ENCODE data around the gene TAMALIN.

TAMALIN gene

DNA sequence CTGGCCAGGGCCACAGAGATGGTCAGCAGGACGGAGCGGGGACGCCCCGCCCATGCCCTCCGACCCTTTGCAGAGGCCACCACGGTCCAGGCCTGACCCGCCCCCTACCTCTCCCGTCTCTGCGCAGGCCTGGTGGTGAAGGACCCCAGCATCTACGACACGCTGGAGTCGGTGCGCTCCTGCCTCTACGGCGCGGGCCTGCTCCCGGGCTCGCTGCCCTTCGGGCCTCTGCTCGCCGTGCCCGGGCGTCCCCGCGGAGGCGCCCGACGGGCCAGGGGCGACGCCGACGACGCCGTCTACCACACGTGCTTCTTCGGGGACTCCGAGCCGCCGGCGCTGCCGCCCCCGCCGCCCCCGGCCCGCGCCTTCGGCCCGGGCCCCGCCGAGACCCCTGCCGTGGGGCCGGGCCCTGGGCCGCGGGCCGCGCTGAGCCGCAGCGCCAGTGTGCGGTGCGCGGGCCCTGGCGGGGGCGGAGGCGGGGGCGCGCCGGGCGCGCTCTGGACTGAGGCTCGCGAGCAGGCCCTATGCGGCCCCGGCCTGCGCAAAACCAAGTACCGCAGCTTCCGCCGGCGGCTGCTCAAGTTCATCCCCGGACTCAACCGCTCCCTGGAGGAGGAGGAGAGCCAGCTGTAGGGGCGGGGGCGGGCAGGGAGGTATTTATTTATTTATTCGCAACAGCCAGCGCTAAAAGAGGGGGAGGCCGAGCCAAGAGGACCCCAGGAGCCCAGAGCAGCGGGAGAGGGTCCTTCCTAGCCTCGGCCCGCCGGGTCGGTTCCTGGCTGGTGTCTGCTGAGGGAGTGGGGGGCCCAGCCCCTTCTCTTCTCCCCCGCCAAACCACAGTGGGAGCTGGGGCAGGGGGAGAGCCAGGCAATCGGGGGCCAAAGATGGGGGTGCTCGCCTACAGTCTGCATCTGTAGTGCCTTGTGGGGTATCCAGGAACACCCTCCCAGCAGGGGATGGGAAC, 8.1 kb downstream of the TAMALIN start:
- no peak for DNase-seq

DNA sequence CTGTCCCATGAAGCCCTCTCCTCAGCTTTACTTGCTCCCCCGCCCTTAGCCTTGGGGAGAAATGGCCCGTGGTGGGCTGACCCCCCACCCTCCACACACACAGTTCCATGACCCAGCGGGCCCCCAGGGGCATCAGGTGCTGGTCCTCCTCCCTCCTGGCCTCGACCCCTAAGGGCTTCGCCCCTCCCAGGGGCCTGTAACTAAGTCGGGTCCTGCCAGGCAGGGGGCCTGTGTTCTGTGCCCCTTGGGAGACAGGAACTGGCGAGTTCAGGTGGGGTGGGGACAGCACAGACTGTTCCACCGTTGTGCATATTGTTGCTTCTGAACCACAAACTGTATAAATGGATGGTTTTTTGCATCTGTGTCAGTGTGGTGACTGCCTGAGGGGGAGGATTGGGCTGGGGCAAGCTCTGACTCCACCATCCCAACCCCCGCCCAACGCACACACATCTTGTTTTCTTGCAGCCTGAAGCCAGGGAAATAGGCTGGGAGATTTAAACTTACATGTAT, 8.8 kb downstream of the TAMALIN start:
- no peak for DNase-seq

DNA sequence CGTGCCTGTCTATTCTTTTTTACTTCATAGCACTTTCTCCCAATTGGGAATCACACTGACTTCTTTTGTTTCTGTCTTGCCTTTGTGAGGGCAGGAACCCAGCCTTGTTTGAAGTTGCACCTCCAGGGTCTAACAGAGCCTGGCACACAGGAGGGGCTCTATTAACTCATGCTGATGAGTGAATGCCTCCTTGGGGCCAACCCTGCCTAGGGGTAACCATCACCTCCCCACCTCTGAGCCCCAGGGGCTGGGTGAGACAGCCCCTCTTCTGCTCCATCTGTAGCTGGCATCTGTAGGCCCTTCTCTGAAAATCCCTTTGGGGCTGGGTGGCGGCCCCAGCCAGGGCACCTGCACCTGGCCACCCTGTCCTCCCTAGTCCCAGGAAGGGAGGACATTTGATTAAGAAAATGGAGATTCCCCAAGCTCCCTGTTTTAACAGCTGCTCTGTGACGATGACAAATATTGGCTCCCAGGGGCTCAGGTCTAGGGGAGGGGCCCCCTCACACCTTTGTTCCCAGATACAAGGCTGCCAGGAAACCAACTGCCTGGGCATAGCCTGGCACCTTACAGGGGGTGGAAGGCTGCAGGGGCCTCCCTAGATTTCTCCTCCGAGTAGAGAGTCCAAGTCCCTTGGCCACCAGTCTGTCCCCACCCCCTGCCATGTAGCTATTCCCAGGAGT, 11.8 kb downstream of the TAMALIN start:
- DNase-seq: no peak

DNA sequence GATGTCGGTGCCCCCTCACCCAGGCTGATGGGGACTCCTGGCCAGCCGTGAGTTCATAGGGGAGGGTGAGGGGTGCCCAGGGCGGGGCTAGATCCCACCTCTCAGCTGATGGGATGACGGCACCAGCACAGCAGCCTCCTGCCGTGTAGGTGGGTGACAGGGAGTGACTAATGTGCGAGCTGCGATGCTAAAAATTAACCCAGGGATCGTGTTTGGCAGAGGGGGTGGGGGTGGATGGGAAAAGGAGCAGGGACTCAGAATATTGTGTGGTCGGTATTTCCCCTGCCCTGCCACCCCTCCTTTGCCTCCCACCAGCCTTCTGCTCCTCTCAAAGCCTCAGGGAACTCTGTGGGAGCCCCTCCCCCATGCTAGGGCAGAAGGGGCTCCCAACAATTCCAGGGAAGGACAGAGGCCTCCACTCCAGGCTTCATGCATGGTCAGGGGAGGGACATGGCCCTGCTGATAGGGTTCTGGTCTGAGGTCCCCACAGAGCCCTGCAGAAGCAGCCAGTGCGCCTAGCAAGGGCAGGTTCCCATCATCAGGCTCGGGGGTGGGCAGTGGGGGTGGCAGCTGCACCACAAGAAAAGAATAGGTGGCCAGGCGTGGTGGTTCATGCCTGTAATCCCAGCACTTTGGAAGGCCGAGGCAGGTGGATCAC, 12.5 kb downstream of the TAMALIN start:
- DNase-seq: no peak

DNA sequence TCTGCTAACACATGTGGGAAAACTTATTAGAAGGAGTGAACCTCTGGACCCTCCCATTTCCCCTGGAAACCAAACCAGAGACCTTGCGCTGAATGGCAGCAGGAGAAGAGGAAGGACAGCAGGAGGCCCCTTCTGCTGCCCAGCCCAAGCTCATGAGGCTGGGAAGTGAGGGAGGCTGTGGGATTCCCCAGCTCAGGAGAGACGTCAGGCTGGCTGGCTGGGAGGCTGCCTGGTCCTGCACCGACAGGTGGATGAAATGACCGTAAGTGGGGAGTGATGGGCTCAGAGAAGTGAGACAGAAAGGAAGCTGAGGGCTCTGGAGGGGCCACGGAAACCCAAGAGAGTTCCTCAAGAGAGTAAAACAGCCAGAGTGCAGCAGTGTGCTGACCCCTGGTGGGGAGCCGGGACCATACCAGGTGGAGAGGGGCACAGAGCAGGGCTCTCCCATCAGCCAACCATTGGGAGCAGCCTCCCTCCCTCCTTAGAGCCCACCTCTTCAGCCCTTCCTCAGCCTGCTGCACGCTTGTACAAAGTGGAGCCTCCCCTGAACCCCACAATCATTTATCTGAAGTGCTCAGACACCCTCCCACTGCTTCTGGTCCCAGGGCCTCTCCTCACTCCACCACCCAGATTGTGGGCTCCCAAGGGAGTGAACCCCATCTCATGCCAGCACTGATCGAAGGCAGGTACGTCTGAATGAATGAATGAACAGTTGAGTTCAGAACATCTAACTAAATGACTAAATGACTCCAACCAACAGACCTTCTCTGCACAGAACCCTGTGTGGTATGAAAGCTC, 14.0 kb downstream of the TAMALIN start:
- peak in 1 of 2 experiments; percentile 36 for DNase-seq

DNA sequence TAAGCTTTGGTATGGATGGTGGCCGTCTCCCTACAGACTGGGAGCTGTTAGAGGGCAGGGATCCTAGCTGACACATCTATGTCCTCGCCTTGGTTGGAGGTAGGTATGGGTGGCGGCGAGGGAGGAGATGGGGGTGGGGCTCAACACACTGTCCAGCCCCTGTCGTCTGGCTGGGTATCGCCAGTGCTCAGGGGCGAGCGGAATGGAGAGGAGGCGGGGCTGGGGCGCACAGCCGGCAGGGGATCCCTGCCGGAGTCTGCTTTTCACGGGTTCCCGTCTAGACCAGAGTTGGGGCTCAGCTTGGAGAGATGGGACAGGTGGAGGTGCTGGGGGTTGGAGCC, 16.1 kb downstream of the TAMALIN start:
- DNase-seq: peak in 1 of 2 experiments; percentile 41

DNA sequence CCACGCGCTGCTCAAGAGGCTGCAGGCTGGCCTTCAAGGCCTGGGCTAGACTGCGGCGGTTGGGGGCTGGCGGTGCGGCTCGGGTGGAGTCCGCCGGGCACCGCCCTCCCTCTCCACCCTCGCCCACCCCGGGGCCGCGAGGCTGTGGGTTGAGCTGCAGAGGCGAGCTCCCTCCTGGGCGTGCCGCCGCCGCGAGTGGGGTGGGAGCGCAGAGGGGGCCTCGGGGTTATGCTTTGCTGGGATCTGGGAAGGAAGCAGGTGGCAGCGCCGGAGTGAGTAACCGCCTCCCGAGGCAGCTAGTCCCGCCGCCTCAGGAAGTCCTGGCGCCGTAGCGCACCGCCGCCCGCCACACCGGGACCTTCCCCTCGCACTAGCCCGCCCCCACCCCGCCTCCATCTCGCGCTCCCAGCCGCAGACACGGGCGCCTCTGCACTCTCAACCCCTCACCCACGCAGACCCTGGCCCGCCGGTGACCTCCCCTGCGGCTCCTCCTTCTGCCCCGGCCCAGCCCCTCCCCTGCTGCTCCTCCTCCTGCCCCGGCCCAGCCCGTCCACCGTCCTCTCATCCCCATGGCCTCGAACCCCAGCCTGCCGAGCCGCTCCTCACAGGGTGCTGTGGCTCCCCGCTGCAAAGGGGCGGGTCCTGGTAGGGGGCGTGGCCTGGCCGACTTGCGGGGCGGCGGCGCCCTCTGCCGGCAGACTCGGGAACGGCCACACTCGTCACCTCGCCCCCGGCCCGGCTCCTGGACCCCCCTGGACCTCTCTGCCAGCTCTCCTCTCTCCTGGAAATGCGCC, 16.6 kb downstream of the TAMALIN start:
- DNase-seq: peak; percentile 41 to 74

DNA sequence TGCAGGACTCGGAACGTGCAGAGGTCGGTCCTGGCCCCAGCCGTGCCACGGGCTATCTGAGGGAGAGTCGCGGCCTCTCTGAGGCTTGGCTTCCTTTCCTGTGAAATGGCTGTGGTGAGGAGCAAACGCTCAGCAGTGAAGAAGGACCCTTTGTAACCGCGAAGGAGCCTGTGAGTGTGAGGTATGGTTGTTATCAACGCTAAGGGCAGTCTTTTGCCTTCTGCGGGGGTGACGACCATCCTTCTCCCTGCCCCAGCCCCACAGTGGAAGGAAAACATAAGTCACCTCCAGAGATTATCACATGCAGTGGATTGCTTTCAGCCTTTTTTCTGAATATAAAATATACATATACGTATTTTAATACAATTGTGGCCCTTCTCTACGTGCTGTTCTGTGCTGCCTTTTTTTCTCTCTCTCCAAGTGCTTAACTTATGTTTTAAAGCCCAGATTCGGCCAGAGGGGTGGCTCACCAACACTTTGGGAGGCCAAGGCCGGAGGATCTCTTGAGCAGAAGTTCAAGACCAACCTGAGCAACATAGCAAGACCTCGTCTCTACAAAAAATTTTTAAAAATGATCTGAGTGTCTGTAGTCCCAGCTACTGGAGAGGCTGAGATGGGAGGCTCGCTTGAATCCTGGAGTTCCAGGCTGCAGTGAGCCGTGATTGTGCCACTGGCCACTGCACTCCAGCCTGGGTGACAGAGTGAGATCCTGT, 17.4 kb downstream of the TAMALIN start:
- DNase-seq: no peak

DNA sequence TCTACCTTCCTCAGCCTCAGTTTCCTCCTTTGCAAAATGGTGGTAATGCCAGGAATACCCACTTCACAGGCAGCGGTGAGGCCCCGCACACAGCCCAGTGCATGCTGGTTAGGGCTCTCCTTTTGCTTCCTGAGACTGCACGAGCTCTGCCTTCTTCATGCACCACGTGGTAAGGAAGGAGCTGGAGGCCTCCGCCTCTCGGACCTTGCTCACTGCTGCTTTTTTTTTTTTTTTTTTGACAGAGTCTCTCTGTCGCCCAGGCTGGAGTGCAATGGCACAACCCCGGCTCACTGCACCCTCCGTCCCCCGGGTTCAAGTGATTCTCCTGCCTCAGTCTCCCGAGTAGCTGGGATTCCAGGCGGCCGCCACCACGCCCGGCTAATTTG, 18.1 kb downstream of the TAMALIN start:
- no peak for DNase-seq

DNA sequence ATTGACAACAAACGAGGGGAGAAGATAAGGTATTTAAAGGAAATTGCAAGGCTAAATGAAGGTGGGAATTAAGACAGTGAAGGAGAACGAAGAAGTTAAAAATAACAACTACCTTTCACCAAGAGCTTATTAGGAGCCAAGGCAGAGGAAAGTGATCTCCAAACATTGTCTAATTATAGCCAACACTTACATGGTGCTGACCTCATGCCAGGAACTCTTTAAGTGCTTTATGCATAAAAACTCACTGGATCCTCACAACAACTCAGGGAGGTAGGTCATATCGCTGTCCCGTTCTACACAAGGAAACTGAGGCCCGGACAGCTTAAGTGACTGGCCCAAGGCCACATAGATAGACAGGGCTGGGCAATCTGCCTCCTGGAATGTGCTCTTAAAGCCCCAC, 19.5 kb downstream of the TAMALIN start:
- no peak for DNase-seq

DNA sequence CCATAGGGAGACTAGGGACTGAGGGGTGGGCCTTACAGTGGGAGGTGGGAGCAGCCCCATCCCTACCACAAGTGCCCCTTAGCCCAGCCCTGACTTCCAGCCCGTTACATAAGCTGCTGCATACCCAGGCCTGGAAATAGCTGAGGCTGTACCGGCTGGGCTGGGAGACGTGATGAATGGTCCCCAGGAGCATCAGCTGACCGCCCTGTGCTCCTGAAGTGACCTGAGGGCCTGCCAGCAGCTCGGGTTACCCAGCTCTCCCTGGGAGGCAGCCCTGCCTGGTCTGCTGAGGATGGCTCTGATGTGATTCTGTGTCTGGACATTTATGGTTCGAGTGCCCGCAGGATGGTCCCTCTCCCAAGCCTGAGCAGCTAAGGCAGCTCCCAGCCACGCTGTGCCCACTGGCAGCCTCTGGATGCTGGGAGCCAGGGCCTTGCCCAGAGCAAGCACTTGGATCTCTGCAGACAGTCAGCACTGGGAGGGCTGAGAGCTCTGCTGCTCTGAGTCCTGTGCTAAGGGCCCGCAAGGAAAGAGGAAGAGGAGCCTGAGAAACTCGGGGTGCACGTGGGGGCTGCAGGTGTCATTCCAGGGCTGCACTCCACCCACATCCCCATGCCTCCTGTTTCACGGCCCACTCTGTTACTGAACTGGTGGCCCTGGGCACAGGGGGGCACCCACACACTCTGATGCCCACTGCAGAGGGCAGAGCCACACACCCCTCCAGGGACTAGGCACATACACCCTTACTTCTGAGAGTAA, 20.5 kb downstream of the TAMALIN start:
- no peak for DNase-seq

DNA sequence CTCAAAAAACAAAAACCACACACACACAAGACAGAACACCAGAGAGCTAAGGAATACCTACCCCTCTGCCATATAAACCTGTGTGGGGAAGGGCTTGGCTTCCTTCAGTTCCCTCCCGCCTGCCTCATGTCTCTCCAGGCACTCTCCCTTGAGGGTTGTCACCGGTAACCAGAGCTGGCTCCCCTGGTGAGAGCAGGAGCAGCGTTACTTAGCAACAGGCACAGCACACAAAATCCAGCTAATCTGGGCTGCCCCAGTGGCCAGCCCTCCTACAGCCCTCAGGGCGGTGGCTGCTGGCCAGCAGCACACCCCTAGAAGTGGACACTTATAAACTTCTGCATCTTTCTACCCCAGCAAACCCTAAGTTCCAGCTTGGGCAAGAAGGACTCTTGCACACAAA, 22.9 kb downstream of the TAMALIN start:
- peak in 1 of 2 experiments; percentile 17 for DNase-seq

DNA sequence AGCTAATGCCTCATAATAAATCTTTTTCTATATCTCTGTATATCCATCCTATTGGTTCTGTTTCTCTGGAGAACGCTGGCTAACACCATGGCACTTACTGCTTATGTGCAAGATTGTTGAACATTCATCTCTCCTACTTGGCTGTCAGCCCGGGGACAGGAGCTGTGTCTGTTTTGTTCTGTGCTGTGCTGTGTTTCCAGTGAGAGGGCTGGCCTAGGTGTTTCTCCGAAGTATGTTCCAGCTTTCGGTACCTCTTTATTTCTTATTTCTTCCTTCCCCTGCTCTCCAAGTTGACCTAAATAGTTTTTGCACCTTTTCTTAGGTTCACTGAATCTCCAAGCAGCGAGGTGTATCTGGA, 25.7 kb downstream of the TAMALIN start:
- DNase-seq: no peak

DNA sequence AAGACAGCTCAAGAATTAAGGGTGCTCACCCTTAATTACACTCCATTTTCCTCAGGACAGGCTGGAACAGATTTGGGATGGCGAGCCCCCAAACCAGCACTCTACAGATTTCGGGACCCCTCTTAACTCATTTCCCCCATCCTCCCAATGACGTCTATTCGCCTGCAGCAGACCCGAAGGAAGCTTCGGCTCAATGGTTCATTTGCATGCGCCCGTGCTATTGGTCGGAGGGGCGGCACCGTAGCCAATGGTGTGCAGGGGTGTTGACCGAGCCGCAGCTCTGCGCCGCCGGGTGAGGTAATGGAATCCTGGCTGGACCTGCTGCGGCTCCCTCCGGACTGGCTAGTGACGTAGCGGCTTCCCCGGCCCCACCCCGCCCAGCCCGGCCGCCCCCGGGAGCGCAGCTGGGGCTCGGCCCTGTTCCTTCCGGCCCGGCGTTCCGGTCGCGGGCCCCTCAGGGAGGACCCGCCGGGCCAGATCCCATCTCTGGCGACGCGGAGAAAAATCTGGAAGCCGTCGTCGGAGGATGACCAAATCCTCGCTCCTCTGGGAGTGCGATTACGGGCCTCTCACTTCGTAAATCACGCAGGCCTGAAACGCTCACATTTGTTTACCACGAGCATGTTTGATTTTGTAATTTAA, 26.2 kb downstream of the TAMALIN start:
- DNase-seq: peak; percentile 68 to 83

DNA sequence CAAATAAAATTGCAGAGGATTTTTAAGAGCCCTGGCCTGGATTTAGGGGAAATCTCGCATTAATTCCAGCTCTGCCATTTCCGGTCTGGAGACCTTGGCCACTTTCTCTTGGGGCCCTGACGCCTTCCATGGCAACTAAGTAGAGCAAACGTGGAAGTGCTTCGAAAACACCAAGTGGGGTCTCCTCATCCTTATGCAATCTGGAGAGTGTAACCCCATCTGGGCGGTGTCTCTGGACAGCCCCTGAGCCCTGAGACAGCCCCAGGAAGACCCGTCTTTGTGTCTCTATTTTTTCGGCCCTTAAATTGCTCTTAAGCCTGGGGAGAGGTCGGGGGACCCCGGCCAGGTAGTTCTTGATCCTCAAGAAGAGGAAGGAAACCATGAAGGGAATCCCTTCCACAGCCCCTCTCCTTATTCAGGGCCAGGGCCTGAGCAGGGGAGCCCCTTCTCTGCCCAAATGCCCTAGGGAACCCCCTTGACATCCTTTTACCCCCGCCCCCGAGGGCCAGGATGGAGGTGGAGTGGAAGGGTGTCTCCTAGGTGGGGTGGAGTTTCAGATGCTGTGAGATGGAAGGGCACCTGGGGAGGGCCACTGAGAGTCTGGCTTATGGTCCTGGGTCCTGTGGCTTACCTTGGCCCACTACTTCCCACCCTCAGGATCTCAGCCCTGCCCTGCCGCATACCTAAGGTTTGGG, 26.8 kb downstream of the TAMALIN start:
- no peak for DNase-seq

DNA sequence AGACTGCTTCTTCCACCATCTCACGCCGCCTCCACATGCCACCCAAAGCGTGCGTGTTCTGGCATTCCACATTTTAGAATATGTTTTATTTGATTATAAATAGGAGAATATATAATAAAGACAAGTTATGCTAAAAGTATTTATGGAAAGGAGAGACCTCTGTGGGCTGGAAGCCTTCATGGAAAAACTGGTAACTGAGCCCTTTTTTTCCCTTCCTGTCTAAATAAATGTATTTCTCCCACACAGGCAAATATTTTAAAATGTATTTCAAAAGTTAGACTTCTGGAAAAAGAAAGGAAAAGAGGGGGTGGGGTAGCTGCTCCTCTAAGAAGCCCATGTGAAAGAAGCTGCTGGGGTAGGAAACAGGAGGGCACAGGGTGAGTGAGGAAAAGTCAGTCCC, 28.4 kb downstream of the TAMALIN start:
- DNase-seq: no peak

DNA sequence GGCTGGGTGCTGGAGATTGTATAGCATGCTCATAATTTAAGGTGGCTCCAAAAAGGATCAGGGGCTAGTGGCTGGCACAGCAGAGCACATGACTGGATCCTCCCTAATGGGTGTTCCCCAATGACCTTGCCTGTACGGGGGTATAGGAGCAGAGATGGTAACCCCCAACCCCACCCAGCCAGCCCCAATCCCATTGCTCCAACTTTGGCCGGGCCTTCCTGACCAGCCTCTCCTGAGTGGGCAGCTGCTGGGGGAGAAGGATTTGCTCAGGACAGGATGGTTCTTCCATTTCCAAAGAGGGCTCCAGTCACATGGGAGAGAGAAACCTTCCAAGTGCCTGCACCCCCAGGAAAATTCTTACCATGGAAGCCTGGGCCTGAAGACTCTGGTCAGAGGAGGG, 29.2 kb downstream of the TAMALIN start:
- DNase-seq: no peak

DNA sequence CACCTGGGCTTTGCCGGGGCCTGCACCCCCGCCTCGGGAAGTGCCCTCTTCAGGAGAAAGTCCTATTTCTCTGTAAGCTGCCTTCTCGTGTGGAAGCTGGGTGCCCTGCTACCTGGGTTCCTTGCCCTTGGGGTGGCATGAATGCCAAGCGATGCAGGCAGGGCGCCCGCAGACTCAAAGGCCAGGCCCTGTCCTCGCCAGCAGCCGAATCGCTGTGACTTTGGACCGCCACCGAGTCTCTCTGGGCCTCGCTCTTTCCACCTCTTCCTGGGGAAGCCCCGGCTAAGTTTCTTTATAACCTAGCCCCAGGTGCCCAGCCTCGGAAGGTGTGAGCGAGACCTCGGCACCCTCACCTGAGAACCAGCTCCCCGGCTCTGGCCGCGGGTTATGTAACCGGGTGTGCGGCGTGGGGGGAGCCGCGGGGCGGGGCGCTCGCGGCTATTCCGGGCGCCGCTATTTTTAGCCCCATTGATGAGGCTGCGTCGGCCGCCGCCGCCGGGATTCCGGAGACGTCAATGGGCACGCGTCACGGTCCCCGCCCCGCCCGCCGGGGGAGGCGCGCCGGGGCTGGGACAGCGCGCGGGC, 29.9 kb downstream of the TAMALIN start:
- DNase-seq: peak in 1 of 2 experiments; percentile 27
